GM18520 (cell line): ENCODE measurements around the gene POLR3H.

Experiments
- ATAC-seq: cut with Tn5 transposase; IDR thresholded peaks from one replicate; pipeline ENCODE4 v1.9.1; 2021; ENCODE audit not compliant: unreplicated experiment

POLR3H gene

DNA sequence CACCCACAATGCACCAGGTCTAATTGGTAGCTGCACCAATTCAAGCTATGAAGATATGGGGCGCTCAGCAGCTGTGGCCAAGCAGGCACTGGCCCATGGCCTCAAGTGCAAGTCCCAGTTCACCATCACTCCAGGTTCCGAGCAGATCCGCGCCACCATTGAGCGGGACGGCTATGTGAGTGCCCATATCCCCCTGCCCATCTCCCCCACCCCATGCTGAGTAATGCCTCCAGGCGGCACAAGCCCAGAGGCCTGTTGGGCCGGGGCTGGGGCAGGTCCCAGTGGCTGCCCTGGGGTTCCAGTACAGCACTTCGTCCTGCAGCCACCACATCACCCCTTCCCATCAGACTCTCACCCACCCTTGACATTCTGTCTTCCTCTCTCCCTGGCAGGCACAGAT, 21.5 kb downstream of the POLR3H start:
- ATAC-seq = no peak

DNA sequence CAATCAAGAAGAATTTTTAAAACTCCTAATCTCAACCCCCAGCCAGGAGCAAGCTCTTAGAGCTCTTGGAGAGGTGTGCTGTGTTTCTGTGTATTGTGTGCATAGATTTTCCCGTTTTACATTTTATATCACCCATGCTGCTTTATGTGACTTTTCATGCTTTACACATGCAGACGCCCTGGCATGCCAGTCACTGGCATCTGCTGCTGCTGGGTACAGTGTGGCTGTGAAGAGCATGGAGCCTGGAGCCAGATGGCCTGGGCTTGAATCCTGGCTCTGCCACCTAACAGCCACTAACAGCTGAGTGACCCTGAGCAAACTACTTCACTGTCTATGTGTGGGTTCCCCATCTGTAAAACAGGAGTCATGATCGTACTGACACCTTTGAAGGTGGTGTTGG, 23.1 kb downstream of the POLR3H start:
- no peak for ATAC-seq

DNA sequence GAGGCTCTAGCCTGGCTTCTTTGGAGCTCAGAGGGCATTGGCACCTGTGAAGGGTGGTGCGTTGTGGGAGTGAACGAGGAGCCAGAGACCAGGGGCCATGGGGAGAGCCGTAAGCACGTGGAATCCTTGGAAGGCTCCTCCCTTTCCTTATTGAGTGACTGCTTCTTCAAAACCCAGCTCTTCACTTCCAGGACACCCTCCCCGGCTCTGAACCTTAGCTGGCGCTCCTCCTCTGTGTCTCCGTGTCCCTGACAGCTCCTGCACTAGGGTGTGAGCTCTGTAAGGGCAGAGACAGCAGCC, 26.3 kb downstream of the POLR3H start:
- no peak for ATAC-seq

DNA sequence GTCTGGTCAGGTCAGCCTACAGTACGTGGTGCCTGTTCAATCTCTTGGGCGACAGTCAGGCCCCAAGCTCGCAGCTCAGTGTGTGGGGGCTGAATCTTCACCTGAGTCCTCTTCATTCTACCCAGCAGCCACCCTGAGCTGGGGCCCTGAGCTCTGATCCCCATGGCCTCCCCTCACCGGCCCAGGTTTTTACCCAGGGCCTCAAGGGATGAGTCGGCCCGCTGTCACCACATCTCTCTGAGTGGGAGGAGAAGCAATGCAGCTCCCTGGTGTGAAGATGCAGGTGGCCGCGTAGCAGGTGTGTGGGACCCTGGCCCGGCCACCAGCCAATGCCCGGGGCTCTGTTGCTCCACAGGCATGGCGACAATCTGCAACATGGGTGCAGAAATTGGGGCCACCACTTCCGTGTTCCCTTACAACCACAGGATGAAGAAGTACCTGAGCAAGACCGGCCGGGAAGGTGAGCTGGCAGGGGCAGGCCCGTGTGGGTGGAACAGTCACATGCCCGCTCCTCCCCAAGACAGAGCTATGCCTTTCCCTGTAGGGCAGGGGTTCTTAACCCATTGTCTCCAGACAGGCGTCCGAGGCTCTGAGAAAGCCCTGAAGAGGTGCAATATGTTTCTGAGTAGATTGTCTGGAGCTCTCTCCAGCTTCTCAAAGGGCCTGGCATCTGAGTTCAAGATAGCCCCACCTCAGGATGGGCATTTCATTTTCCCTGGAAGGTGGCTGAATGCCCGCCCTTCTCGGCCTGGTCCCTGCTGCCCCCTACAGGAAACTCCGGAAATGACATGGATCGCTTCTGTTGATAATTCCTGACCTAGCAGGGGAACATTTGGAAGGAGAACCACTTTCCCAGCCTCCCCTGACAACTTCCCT, 26.9 kb downstream of the POLR3H start:
- no peak for ATAC-seq

DNA sequence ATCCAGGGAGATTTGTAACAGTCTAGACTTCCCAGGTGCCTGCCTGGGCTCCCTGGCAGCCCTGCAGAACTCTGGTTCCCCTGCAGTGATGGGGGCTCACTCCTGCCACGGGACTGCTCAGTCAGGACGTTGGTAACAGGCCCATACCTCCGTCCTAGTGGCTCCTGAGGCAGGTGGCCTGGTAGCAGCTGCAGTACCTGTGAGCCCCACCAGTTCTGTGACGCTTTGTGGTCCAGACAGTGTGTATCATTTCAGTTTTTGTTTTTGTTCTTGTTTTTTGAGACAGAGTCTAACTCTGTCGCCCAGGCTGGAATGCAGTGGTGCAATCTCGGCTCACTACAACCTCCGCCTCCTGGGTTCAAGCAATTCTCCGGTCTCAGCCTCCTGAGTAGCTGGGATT, 27.8 kb downstream of the POLR3H start:
- no peak for ATAC-seq

DNA sequence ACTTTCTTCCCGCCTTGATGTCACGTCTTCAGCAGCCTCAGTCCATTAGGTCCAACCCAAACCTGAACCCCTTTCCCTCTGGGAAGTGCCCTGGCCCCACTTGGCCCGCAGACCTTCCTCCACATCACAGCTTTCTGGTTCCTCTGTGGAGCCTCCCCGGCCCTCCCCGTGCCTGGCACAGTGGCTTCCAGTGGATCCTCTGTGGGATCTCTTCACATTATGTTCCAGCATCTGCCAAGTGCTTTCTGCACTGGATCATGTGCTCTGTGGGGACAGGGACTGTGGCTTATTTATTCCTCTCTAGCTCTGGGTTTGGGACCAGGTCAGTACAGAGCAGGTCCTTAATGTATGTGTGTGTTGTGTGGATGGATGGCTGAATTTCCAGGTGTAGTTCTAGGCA, 30.9 kb downstream of the POLR3H start:
- ATAC-seq = no peak

DNA sequence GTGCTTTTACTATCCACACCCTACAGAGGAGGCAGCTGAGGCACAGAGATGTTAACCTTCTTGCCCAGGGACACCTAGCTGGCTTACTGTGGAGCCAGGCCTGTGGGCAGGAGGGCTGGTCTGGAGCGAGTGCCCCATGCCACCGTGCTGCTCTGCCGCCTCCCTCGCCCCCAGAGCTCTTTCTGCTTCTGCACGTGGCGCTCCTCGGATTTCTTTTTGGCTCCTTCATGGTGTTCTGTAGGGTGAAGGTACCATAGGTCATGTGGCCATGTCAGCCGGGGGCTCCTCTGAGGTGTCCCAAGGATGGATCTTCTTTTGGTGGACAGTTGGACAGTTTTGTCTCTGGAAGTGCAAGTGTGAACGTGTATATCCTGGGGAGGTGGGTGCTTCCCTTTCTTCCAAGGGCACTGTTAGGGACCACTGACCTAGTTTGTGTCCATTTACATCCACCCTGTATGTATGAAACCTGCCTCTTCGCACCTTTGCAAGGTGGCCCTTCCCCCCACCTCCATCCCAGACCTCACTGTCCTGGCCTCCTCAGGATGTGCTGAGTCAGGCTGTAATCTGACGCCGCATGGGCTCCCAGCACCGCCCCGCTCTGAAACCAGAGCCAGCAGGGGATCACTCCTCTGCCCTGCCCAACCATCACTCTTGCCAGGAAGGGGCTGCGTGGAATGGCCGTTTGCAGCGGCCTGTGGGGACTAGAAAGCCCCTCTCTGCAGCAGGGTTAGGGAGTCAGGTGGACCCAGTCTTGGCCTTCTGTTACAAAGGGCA, 31.7 kb downstream of the POLR3H start:
- ATAC-seq = no peak

DNA sequence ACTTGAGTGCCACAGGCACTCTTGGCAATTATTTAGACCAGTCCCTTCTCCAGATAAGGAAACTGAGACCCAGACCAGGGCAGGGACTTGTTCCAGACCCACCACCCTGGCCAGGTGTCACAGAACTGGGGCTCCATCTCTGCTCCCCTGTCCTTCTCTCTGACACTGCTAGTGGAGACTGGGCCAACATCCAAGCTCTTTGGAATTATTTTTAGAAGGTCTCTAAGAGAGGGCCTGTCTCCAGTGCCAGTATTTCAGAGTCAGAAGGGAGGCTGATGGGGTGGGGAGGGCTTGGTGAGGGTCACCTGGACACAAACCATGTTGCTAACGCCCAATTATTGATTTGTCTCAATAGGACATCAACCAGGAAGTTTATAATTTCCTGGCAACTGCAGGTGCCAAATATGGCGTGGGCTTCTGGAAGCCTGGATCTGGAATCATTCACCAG, 32.7 kb downstream of the POLR3H start:
- no peak for ATAC-seq

DNA sequence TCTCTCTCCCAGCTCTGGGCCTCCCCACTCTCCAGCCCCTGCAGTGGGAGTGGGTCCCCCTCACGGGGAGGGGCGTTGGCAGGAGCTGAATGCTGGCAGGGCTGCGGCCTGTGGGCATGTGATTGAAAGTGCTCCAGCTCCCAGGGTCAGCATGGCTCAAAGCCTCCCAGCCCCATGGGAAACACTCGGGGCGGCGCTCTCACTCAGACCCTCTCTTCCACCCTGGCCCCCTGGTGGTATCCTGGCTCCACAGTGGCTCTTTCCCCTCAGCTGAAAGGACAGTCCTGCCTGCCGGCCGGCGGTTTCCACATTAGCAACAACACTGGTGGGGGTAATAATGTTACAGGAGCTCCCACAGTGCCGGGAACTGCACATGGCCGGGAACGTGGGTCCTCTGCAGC, 35.5 kb downstream of the POLR3H start:
- no peak for ATAC-seq

DNA sequence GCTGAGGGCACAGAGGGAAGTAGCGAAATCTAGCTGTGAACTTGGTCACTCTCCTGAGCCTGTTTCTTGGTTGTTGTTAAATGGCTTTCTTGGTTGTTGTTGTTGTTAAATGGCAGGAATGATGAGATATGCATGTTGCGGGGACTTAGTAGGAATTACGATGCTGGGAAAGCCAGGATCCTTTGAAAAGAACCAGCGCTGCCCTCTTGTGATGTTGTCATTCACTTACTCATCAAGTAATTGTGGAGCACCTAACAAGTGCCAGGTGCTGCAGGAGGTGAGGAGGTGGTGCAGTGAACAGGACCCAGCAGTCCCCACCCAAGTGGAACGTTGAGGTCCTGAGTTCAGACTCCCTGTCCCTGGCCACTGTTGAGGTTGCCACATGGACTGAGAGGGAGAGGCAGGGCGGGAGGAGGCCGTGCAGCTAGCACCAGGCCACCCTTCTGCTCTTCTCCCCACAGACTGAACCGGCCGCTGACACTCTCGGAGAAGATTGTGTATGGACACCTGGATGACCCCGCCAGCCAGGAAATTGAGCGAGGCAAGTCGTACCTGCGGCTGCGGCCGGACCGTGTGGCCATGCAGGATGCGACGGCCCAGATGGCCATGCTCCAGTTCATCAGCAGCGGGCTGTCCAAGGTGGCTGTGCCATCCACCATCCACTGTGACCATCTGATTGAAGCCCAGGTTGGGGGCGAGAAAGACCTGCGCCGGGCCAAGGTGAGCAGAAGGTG, 36.8 kb downstream of the POLR3H start:
- no peak for ATAC-seq

DNA sequence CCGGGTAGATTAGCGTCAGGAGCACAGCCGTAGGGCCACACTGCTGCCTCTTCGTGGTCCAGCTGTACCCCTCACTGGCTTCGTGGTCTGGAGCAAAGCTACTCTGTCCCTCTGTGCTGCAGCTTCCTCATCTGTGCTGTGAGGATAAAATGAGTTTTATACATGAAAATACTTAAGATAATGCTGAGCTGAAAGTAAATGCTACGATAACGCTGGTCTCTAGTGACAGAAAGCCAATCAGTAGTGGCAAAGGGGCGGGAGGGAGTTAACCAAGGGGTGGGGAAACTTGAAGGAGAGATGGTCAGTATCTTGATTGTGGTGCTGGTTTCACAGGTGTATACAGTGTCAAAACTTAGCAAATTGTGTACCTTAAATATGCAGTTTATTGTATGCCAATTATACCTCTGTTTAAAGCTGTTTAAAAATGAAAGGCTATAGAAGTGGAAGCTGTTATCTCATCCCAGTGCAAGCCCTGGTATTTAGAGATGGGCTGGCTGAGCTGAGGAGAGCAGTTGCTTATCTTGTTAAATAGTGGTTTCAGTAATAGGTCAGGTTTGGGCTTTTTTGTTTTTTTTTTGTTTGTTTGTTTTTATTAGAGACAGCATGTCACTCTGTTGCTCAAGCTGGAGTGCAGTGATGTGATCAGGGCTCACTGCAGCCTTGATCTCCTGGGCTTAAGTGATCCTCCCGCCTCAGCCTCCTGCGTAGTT, 38.6 kb downstream of the POLR3H start:
- ATAC-seq = no peak

DNA sequence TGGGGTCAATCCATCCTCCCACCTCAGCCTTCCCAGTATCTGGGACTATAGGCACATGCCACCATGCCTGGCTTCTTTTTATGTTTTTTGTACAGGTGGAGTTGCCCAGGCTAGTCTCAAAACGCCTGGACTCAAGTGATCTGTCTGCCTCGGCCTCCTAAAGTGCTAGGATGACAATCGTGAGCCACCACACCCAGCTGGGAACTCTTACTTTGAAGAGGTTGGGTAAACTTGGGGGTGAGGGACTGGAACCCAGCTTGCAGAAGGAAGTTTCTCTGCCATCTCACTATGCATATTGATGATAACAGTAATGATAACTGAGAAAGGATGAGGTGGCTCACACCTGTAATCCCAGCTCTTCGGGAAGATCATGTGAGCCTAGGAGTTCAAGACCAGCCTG, 39.5 kb downstream of the POLR3H start:
- ATAC-seq = no peak

DNA sequence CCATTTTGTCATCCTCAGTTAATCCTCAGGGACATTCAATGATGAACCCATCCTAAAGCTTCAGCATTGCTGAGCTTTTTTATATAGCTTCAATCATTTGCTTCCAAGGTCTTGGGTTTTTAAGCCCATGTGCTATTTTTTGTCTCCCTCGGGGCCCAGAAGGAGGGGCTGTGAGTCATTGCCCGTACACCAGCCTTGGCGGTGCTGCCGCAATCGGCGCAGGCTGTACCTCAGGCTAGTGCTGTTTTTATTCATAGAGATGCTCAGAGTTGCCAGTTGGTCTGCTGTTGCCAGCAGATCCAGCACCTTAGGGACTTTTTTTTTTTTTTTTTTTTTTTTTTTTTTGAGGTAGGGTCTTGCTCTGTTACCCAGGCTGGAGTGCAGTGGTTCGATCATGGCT, 39.9 kb downstream of the POLR3H start:
- ATAC-seq = no peak

DNA sequence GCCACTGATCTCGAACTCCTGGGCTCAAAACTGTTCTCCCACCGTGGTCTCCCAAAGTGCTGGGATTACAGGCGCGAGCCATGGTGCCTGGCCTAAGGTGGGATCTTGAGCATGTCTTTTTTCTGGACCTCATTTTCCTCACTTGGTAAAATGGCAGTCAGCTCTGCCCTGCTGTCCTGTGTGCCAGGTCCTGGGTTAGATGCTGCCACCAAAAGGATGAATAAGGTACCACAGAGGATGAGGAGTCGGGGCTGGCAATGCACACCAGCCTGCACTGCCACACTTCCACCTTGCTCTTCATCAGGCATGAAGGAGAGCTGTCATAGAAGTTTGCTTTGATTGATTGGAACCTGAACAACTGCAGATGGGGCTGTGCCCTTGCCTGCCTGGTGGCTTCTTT, 43.1 kb downstream of the POLR3H start:
- no peak for ATAC-seq

DNA sequence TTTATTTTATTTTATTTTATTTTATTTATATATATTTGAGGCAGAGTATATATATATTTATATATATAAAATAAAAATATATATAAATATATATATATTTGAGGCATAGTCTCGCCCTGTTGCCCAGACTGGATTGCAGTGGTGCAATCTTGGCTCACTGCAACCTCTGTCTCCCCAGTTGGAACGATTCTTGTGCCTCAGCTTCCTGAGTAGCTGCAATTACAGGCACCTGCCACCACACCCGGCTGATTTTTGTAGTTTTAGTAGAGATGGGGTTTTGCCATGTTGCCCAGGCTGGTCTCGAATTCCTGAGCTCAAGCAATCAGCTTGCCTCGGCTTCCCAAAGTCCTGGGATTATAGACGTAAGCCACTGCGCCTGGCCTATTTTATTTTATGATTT, 44.0 kb downstream of the POLR3H start:
- ATAC-seq = no peak

DNA sequence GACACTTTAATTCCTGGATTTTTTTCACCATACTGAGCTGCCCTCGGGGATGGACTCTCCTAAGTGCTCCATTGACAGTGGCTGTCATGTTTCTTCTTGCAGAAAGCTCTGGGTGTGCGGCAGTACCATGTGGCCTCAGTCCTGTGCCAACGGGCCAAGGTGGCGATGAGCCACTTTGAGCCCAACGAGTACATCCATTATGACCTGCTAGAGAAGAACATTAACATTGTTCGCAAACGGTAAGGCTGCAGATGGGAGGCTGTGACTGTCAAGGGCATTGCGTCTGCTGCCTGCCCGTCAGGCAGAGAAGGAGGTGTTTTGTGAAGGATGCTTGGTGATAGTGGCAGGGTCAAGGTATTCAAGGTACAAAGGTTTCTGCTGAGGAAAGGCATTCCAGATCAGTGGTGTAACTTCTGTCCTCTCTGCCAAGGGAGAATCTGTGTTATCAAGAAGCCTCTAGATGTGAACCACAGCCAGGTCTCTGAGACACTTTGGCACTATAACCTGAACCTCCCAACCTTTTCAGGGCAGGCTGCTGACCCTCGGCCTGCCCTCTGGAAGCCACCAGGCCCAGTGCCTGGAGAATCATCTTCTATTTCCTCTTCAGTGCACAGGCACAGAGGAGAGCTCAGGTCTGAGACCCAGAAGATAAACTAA, 44.5 kb downstream of the POLR3H start:
- ATAC-seq = no peak

DNA sequence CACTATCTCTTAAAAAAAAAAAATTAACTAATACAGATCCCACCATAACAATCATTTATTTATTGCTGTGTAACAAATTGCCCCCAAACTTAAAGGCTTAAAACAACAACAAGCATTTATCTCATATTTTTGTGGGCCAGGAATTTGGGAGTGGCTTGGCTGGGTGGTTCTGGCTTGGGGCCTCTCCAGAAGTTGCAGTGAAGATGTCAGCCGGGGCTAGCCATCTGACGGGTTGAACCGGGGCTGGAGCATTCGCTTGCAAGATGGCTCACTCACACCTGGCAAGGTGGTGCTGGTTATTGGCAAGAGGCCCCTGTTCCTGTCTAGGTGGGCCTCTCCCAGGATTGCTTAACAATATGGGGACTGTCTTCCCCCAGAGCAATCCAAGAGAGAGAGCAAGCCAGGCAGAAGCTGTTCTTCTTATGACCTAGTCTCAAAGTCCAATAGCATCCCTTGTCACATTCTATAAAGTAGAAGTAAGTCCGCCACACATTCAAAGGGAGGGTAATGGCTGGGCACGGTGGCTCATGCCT, 45.9 kb downstream of the POLR3H start:
- ATAC-seq = no peak

DNA sequence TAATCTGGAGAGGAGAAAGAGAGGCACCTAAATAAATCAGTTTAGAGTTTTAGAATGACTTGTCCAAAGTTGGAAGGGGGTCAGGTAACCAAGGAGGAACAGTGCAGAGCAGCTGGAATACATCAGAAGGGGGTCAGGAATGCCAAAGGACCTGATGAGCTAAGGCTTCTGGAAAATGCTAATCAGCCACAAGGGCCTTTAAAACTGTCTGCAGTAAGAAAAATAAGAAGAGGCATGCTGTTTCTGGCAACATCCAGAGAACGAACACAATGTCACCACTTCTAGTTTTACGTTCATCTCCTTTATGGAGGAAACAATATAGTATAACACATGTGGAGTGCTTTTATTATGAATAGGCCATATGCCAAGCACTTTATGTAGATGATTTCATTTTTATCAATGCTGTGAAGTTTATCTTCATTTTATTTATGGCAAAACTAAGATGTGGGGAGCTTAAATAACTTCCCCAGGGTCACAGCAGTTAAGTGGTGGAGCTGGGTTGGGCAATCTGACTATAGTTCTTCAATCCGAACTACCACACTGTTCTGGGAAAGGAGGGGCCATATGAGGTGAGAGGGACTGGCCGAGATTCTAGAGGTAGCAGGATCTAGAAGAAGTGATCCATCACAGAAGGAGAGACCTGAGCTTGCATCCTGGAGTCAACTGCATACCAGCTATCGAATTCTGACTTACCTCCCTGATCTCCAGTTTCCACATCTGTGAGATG, 52.7 kb downstream of the POLR3H start:
- ATAC-seq = no peak

DNA sequence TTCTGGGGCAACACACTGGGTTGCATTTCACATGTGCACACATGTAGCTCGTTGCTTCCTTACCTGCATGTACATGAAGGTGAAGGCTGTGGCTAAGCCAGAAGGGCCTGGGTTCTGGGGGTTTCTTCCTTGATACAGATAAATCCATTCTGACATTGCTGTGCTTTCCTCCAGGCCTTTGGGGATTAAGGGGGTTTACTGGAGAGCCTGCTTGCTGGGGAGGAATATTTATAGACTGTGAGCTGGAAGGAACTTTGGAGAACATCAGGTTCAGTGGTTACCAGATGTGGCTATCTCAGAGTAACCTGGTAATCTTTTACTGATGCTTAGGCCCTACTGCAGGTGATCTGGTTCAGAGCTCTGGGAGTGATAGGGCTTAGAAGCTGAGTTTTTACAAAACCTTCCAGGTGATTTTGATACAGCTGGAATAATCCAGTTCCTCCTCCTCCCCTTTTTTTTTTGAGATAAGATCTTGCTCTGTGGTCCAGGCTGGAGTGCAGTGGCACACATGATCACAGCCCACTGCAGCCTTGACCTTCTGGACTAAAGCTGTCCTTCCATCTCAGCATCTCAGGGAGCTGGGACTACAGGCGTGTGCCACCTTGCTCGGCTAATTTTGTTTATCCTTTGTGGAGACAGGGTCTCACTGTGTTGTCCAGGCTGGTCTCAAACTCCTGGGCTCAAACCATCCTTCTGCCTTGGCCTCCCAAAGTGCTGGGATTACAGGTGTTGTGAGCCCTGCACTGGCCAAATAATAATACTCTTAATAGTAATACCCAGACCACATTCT, 55.5 kb downstream of the POLR3H start:
- ATAC-seq = no peak
